HepG2 (cell line): ENCODE measurements around the gene COMT. TPM values are rescaled to one million over a fixed set of nuclear protein-coding genes. Genes with fewer than 3 reads are reported as not detected.

Source experiments
- CHD2 ChIP-seq: IDR thresholded peaks from 2 replicates; pipeline ENCODE4 v1.6.1; 2011; ENCODE audit warnings: low read depth, low read length, improper control_type of control experiment
- DBP ChIP-seq: sonication (generic); formaldehyde crosslinking; IDR thresholded peaks from 2 replicates; pipeline ENCODE4 v1.4.0; 2020; ENCODE audit warnings: missing genetic modification reagents; ENCODE audit errors: not compliant biosample characterization
- ELK4 ChIP-seq: sonication (generic); formaldehyde crosslinking; IDR thresholded peaks from 2 replicates; pipeline ENCODE4 v1.9.0; 2021; ENCODE audit warnings: missing genetic modification reagents, borderline replicate concordance
- FOSL2 ChIP-seq: sonication (generic); formaldehyde crosslinking; IDR thresholded peaks from 2 replicates; pipeline ENCODE4 v1.4.0; 2020; ENCODE audit warnings: missing genetic modification reagents
- KAT7 ChIP-seq: IDR thresholded peaks from 2 replicates; pipeline ENCODE4 v1.6.1; 2018; ENCODE audit warnings: borderline replicate concordance, missing compliant biosample characterization
- RAD21 ChIP-seq: fragments of 450-650 bp; formaldehyde crosslinking; IDR thresholded peaks from 2 replicates; pipeline ENCODE4 v1.5.0; 2020; ENCODE audit warnings: mild to moderate bottlenecking
- REPIN1 ChIP-seq: sonication (generic); formaldehyde crosslinking; IDR thresholded peaks from 2 replicates; pipeline ENCODE4 v1.8.0; 2022; ENCODE audit warnings: missing genetic modification reagents, low read depth, mild to moderate bottlenecking, borderline replicate concordance
- SIN3A ChIP-seq: IDR thresholded peaks from 2 replicates; pipeline ENCODE4 v1.6.1; 2011; ENCODE audit warnings: low read depth, mild to moderate bottlenecking, control low read depth, low read length, borderline replicate concordance
- SOX5 ChIP-seq: IDR thresholded peaks from 2 replicates; pipeline ENCODE4 v1.6.1; 2016; ENCODE audit warnings: borderline replicate concordance
- TERF1 ChIP-seq: sonication (generic); formaldehyde crosslinking; IDR thresholded peaks from 2 replicates; pipeline ENCODE4 v1.8.0; 2022; ENCODE audit warnings: mild to moderate bottlenecking, missing genetic modification reagents, moderate library complexity
- ZBTB25 ChIP-seq: IDR thresholded peaks from 2 replicates; pipeline ENCODE4 v1.6.1; 2018; ENCODE audit warnings: missing genetic modification reagents
- ZBTB4 ChIP-seq: sonication (generic); formaldehyde crosslinking; IDR thresholded peaks from 2 replicates; pipeline ENCODE4 v1.4.0; 2020; ENCODE audit warnings: missing genetic modification reagents, mild to moderate bottlenecking, borderline replicate concordance
- ZBTB42 ChIP-seq: sonication (generic); formaldehyde crosslinking; IDR thresholded peaks from 2 replicates; pipeline ENCODE4 v1.5.0; 2020; ENCODE audit warnings: mild to moderate bottlenecking, missing genetic modification reagents
- ZNF180 ChIP-seq: sonication (generic); formaldehyde crosslinking; IDR thresholded peaks from 2 replicates; pipeline ENCODE4 v1.4.0; 2020; ENCODE audit warnings: low read depth, missing genetic modification reagents, borderline replicate concordance
- ZNF20 ChIP-seq: sonication (generic); formaldehyde crosslinking; IDR thresholded peaks from 2 replicates; pipeline ENCODE4 v1.4.0; 2020; ENCODE audit warnings: mild to moderate bottlenecking, moderate library complexity, missing genetic modification reagents
- ZNF335 ChIP-seq: sonication (generic); formaldehyde crosslinking; IDR thresholded peaks from 2 replicates; pipeline ENCODE4 v1.4.0; 2020; ENCODE audit warnings: missing genetic modification reagents
- ZNF572 ChIP-seq: sonication (generic); formaldehyde crosslinking; IDR thresholded peaks from 2 replicates; pipeline ENCODE4 v1.5.1; 2020; ENCODE audit warnings: mild to moderate bottlenecking, missing genetic modification reagents
- ZNF597 ChIP-seq: sonication (generic); formaldehyde crosslinking; IDR thresholded peaks from 2 replicates; pipeline ENCODE4 v1.5.0; 2020; ENCODE audit warnings: missing genetic modification reagents
- ZNF747 ChIP-seq: sonication (generic); formaldehyde crosslinking; IDR thresholded peaks from 2 replicates; pipeline ENCODE4 v1.8.1; 2023; ENCODE audit warnings: missing genetic modification reagents, mild to moderate bottlenecking, borderline replicate concordance
- ZNF792 ChIP-seq: IDR thresholded peaks from 2 replicates; pipeline ENCODE4 v1.6.1; 2016
- polyA plus RNA-seq, 8 experiments: library from polyadenylated mRNA; depleted of rRNA in 3 of 8; stranded (reverse) in 7 of 8; unstranded in 1 of 8; fragments of >200 nt; fragmentation: Illumina TruSeq in 4 of 8; extraction: Trizol in 4 of 8; gene quantifications; 2 replicates each; pipeline versions ENCODE4 v1.2.1 to v1.2.3, GENCODE V29; 2011 to 2016; ENCODE audit warnings: low read depth in 4 of 8, missing spikeins in 1 of 8, mixed read lengths in 1 of 8; ENCODE audit not compliant: insufficient read depth in 1 of 8
- total RNA-seq, 5 experiments: library from RNA; depleted of rRNA; stranded (reverse); fragments of >200 nt; fragmentation: Illumina TruSeq; extraction: Trizol; gene quantifications; 2 replicates each; pipeline ENCODE4 v1.2.3, GENCODE V29; 2016; ENCODE audit warnings: low read depth in 1 of 5

Gene COMT
- total and polyA plus RNA-seq, 2 of the 13 experiments (the other 11 are each of a cell fraction or from before 2014, with no cell fraction given), result 156 to 162 TPM

GRCh38 chr22:19942157-19943081, 847 bp downstream of the COMT start (continued):
- TF ChIP-seq REPIN1, result 0 out of 2 replicates have a peak, but pooled peaks have one; percentile 16
- peak; percentile 25; the same call in 1 of the 2 replicates for TF ChIP-seq SOX5 (CRISPR knock-in tag)
- TF ChIP-seq ZNF792, result no peak
- no peak for TF ChIP-seq ELK4
- TF ChIP-seq KAT7 (CRISPR knock-in tag), result peak; percentile 63
- TF ChIP-seq RAD21 (CRISPR knock-in tag), result 0 out of 2 replicates have a peak, but pooled peaks have one; percentile 8
- TF ChIP-seq ZNF597 (CRISPR knock-in tag), result no peak
- no peak for TF ChIP-seq SIN3A
- no peak for TF ChIP-seq DBP (CRISPR knock-in tag)
- TF ChIP-seq ZBTB4 (CRISPR knock-in tag), result no peak
- TF ChIP-seq ZBTB42 (CRISPR knock-in tag), result no peak
- TF ChIP-seq ZNF572, result no peak
- no peak for TF ChIP-seq FOSL2 (CRISPR knock-in tag)
- no peak for TF ChIP-seq ZNF180 (CRISPR knock-in tag)
- TF ChIP-seq ZNF747 (CRISPR knock-in tag), result no peak
- no peak for TF ChIP-seq TERF1 (CRISPR knock-in tag)
- TF ChIP-seq ZNF20 (CRISPR knock-in tag), result no peak
- no peak for TF ChIP-seq CHD2
- no peak for TF ChIP-seq ZBTB25 (CRISPR knock-in tag)
- TF ChIP-seq ZNF335 (CRISPR knock-in tag), result peak; percentile 96
